Hepatic stellate cell (primary cell): ENCODE data around the gene C18orf63.
A peak's percentile ranks its signal among the peaks of the same experiment; 100 is the strongest.

ENCODE experiments used
- DNase-seq: peaks from one replicate; pipeline ENCODE4 v3.0.0; 2011; ENCODE audit warnings: low spot score

C18orf63 gene

GRCh38 chr18:74328206-74328605 lies 12.6 kb downstream of the C18orf63 start:
- DNase-seq = no peak

GRCh38 chr18:74329688-74330205 lies 14.1 kb downstream of the C18orf63 start:
- DNase-seq = no peak

GRCh38 chr18:74331404-74331803 lies 15.8 kb downstream of the C18orf63 start:
- no peak for DNase-seq

- DNase-seq = no peak
These were observed 17.5 kb downstream of the C18orf63 start for GRCh38 chr18:74333091-74333490.

- DNase-seq = no peak
These were observed 18.7 kb downstream of the C18orf63 start for GRCh38 chr18:74334242-74334893.

- DNase-seq = no peak
These were observed 21.0 kb downstream of the C18orf63 start for GRCh38 chr18:74336656-74337055.

- no peak for DNase-seq
These were observed 21.7 kb downstream of the C18orf63 start for GRCh38 chr18:74337155-74337911.

GRCh38 chr18:74337912-74338309 lies 22.3 kb downstream of the C18orf63 start:
- no peak for DNase-seq

- no peak for DNase-seq
These were observed 26.9 kb downstream of the C18orf63 start for GRCh38 chr18:74342416-74343043.

GRCh38 chr18:74346206-74346605 lies 30.6 kb downstream of the C18orf63 start:
- no peak for DNase-seq

GRCh38 chr18:74348581-74348980 lies 32.9 kb downstream of the C18orf63 start:
- DNase-seq = no peak

GRCh38 chr18:74351354-74351753 lies 35.7 kb downstream of the C18orf63 start:
- DNase-seq = peak; percentile 26

GRCh38 chr18:74353169-74353775 lies 37.6 kb downstream of the C18orf63 start:
- DNase-seq = peak; percentile 34

GRCh38 chr18:74356959-74357358 lies 41.3 kb downstream of the C18orf63 start:
- no peak for DNase-seq

GRCh38 chr18:74360852-74361655 lies 45.4 kb downstream of the C18orf63 start:
- no peak for DNase-seq

GRCh38 chr18:74367905-74368304 lies 52.3 kb downstream of the C18orf63 start:
- DNase-seq = no peak

- DNase-seq = no peak
These were observed 53.5 kb downstream of the C18orf63 start for GRCh38 chr18:74368901-74369705.

- DNase-seq = no peak
These were observed 54.5 kb downstream of the C18orf63 start for GRCh38 chr18:74370115-74370514.

GRCh38 chr18:74373428-74373827 lies 57.8 kb downstream of the C18orf63 start:
- no peak for DNase-seq

GRCh38 chr18:74375999-74376398 lies 60.4 kb downstream of the C18orf63 start:
- no peak for DNase-seq

- no peak for DNase-seq
These were observed 60.9 kb downstream of the C18orf63 start for GRCh38 chr18:74376523-74376922.
